GM19240 (cell line): ENCODE measurements around the gene TAF1A.

Experiments used
- DNase-seq: peaks from one replicate; pipeline ENCODE4 v3.0.0; 2011; ENCODE audit warnings: low spot score; ENCODE audit not compliant: insufficient read length

Gene TAF1A

DNA sequence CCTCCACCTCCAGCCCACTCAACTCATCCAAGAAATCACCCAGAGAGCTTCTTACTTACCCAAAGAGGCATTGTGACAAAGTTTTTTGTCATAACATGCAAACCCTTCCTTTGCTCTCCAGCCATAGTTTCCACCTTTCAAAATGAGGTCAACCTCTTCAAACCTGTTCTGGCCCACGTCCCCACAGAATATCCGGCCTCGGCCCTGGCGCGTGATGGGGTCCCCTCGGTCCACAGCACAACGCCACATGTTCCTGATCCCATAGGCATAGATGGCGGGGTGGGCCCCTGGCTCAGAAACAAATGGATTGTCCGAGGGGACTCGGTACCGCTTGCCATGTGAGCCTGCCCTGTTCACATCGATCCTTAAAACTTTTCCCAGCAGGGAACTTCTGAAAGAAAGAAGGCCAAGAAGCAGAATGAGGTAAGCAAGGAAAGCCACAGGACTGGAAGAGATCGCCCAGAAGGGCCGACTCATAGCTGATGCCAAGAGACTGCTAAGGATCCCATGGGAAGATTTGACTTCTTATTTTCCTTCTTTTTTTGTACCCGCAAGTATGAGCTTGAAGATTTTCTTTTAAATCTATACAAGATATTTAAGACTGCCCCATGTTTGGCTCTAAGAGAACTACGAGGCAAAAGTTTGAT lies 49.7 kb downstream of the TAF1A start:
- no peak for DNase-seq

- DNase-seq: no peak
Measured at GRCh38 chr1:222535455-222535854, 54.3 kb downstream of the TAF1A start.

DNA sequence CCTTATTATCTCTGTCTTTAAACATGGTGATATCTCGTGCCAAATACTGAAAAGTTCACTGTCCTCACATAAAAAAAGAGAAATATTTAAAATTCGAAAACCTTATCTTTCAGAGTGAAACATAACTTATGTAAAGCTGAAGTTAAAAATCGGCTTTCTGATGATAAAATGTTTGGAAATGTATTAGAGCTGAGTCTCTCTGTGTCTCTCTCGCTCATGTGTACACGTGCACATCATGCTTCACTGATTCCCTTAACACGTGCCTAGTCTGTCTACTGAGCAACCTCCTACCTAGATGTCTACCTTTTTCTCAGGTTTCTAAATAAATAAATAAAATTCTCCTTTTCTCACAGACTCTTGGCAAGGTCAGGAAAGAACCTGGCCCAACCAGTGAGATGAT lies 58.9 kb downstream of the TAF1A start:
- DNase-seq: no peak

DNA sequence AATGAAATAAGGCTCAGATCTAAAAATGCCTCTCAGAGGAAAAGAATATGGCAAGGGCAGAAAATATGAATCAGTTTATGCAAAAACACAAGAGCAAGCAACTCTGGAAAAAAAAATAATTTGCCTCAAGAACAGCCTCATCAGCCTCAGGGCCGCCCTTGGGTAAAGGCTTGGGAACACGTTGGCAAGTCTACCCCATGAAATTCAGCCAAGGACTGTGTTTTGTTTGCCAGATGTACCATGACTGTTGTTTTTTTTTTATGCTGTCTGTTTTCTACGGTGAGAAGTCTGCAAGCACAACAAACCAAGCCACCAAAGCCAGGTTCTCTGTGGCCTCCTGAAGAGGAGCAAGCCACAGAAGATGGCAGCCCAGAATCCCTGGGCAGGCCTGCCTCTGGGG lies 59.8 kb downstream of the TAF1A start:
- no peak for DNase-seq

GRCh38 chr1:222529181-222529580 lies 60.6 kb downstream of the TAF1A start:
- DNase-seq: no peak

DNA sequence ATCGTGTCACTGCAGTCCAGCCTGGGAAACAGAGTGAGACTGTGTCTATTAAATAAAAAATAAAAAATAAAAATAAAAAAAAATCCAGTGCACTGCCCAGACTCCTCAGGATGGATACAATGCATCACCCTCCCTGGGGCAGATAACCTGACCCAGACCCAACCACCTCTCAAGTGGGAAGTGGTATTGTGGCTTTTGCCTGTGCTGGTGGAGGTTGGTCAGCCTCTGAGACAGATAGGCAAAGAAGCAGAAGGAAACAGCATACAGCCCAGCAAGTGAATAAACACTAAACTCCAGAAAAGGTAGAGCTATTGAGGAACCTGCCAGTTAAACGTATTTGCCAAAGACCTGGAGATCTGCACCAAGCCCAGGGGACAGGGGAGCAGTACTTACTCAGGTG lies 63.8 kb downstream of the TAF1A start:
- DNase-seq: no peak

GRCh38 chr1:222523852-222524251 lies 65.9 kb downstream of the TAF1A start:
- no peak for DNase-seq

DNA sequence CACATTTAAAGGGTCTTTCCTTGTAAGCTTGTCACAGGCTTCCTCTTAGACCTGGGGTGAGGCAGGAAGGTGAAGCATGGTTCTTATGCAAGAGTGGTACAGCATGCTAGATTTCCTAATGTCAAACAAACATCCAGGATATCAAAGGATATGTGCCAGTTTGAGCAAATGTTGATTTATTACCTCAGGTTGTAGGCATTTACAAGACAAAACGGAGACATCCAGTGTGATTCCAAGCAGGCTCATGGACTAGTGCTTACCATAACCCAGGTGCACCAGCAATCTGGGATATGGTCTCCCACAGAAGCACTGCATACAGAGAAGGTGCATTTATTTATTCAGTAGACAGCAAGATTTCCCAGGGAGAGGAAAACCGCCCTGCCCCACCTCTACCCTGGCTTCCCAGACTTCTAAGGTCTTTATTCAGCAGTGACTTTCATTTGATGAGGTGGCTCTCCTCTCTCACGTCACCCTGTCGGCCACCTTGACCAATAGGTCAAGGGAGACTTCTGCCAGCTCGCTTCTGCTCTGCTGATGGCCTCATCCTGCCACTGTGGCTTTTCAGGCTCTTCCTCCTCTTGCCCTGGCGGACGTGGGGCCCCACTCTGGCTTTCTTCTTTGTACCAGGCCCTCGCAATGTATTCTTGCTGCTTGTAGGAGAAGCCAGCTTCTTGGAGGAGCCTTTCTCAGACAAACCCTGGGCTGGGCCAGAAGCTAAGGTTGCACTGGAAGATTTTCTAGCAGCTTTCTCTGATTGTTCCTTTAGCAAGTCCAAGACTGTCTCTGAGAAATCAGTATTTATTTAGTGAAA lies 67.4 kb downstream of the TAF1A start:
- no peak for DNase-seq

- no peak for DNase-seq
Measured at GRCh38 chr1:222521299-222522104, 68.2 kb downstream of the TAF1A start.
